ENCODE measurements around the gene MARVELD1. TPM values are rescaled to one million over a fixed set of nuclear protein-coding genes. Genes with fewer than 3 reads are reported as not detected.

The MARVELD1 gene
- total RNA-seq (2022; extraction: Qiagen RNA extraction) = 43.7 to 55.5 TPM (median 52.2 TPM) in 5 replicates

DNA sequence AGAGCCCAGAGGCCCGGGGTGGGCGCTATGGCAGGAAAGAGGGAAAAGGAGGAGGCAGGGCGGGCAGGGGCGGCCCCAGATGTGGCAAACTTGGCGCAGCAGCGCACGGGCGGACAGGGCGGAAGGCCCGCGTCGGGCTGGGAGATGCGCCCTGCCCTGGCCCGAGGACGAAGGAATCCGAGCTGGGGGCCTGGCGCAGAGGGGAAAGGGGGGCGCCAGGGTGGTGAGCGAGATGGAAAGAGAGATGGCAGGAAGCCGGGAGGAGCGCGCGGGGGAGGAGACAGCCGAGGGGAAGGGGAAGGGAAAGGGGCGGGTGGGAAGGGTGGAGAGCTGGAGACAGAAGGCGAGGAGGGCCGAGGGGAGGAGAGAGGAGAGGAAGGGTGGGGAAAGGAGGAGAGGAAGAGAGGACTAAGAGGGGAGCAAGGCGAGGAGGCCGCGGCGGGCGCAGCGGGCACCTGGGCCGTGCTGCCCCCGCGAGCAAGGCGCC is at the start of gene MARVELD1:
Gene MARVELD1, plus strand, starts transcription at position 392 of the 487 bp plus-strand sequence. CDS start 147 bp downstream, outside the sequence.

GRCh38 chr10:97686962-97687784 is 26.4 kb upstream of the MARVELD1 start, which contains the start of gene AVPI1:
TSS of gene AVPI1 (minus strand) at chr10:97687241. CDS start at chr10:97679905, 7,336 bp downstream.

GRCh38 chr10:97736902-97737769 is 23.6 kb downstream of the MARVELD1 start, which contains the start of gene ZFYVE27:
TSS of gene ZFYVE27 (plus strand) at chr10:97737128. CDS start at chr10:97738478, 1,350 bp downstream.

Other genes with a start within 250 kb of the MARVELD1 start
- gene MMS19, start 215.3 kb upstream of the MARVELD1 start, total RNA-seq (2022; extraction: Qiagen RNA extraction) = 43.0 to 50.3 TPM (median 47.0 TPM) in 5 replicates
- 16.7 to 22.3 TPM (median 21.1 TPM) in 5 replicates for gene UBTD1, start 214.8 kb upstream of the MARVELD1 start, total RNA-seq (2022; extraction: Qiagen RNA extraction)
- gene ANKRD2, start 141.0 kb upstream of the MARVELD1 start, total RNA-seq (2022; extraction: Qiagen RNA extraction) = 5.1 to 8.8 TPM (median 7.1 TPM) in 5 replicates
- gene HOGA1, start 129.3 kb upstream of the MARVELD1 start, total RNA-seq (2022; extraction: Qiagen RNA extraction) = 2.7 to 3.4 TPM (median 2.9 TPM) in 5 replicates
- 0.08 to 0.17 TPM (median 0.09 TPM) in 5 replicates for gene C10orf62, start 124.0 kb upstream of the MARVELD1 start, total RNA-seq (2022; extraction: Qiagen RNA extraction)
- gene MORN4, start 80.2 kb upstream of the MARVELD1 start, total RNA-seq (2022; extraction: Qiagen RNA extraction) = 6.6 to 8.0 TPM (median 7.5 TPM) in 5 replicates
- 20.7 to 24.1 TPM (median 22.4 TPM) in 5 replicates for gene PI4K2A, start 73.1 kb upstream of the MARVELD1 start, total RNA-seq (2022; extraction: Qiagen RNA extraction)
- 80.8 to 129 TPM (median 112 TPM) in 5 replicates for gene AVPI1, start 26.5 kb upstream of the MARVELD1 start, total RNA-seq (2022; extraction: Qiagen RNA extraction)
- gene ZFYVE27, start 23.4 kb downstream of the MARVELD1 start, total RNA-seq (2022; extraction: Qiagen RNA extraction) = 18.6 to 23.2 TPM (median 22.0 TPM) in 5 replicates
- 2.5 to 3.7 TPM (median 3.2 TPM) in 5 replicates for gene SFRP5, start 58.3 kb downstream of the MARVELD1 start, total RNA-seq (2022; extraction: Qiagen RNA extraction)
- gene GOLGA7B, start 136.1 kb downstream of the MARVELD1 start, total RNA-seq (2022; extraction: Qiagen RNA extraction) = 3.4 to 4.0 TPM (median 3.8 TPM) in 5 replicates